Stimulated activated CD8-positive, alpha-beta memory T cell treated with anti-CD3 and anti-CD28 coated beads, Interleukin-4, amount 100 ng/mL, for 1 hour (primary cell): Measurements from ENCODE around the gene ROR2.
"Not testable (repeated sequence)": the region's sequence is repeated elsewhere in the genome, so short reads cannot be mapped to it uniquely, and the experiment has no call there.

Experiments
- DNase-seq, 2 donors: peaks; one replicate each; pipeline ENCODE4 v3.0.0-alpha.2; 2020; ENCODE audit warnings: low read depth in 2 of 2, low spot score in 1 of 2

The ROR2 gene

GRCh38 chr9:91802391-91802790 is 147.6 kb downstream of the ROR2 start:
- DNase-seq, result no peak

GRCh38 chr9:91800473-91801030 is 149.5 kb downstream of the ROR2 start:
- DNase-seq, result no peak

- no peak for DNase-seq
Observed at GRCh38 chr9:91799113-91799744, 150.8 kb downstream of the ROR2 start.

GRCh38 chr9:91798273-91799112 is 151.5 kb downstream of the ROR2 start:
- peak in 1 of 2 donors; percentile 15 for DNase-seq

- not testable (repeated sequence) for DNase-seq
Observed at GRCh38 chr9:91797517-91797916, 152.5 kb downstream of the ROR2 start.

- DNase-seq, result not testable (repeated sequence)
Observed at GRCh38 chr9:91796516-91796915, 153.5 kb downstream of the ROR2 start.

GRCh38 chr9:91795598-91796241 is 154.3 kb downstream of the ROR2 start:
- DNase-seq, result no peak

- not testable (repeated sequence) for DNase-seq
Observed at GRCh38 chr9:91793371-91793770, 156.7 kb downstream of the ROR2 start.

- DNase-seq, result no peak
Observed at GRCh38 chr9:91790917-91791316, 159.1 kb downstream of the ROR2 start.

GRCh38 chr9:91789941-91790340 is 160.1 kb downstream of the ROR2 start:
- DNase-seq, result no peak

- no peak for DNase-seq
Observed at GRCh38 chr9:91787931-91788330, 162.1 kb downstream of the ROR2 start.

- DNase-seq, result no peak
Observed at GRCh38 chr9:91786132-91786896, 163.7 kb downstream of the ROR2 start.

- no peak for DNase-seq
Observed at GRCh38 chr9:91785447-91785842, 164.6 kb downstream of the ROR2 start.

- no peak for DNase-seq
Observed at GRCh38 chr9:91784673-91785446, 165.2 kb downstream of the ROR2 start.

GRCh38 chr9:91783876-91784672 is 166.0 kb downstream of the ROR2 start:
- DNase-seq, result no peak

- no peak for DNase-seq
Observed at GRCh38 chr9:91783411-91783810, 166.6 kb downstream of the ROR2 start.

GRCh38 chr9:91782708-91783214 is 167.3 kb downstream of the ROR2 start:
- DNase-seq, result no peak

GRCh38 chr9:91781906-91782305 is 168.1 kb downstream of the ROR2 start:
- no peak for DNase-seq

GRCh38 chr9:91781116-91781515 is 168.9 kb downstream of the ROR2 start:
- DNase-seq, result no peak
